Measurements from ENCODE around the gene TRPT1.

TRPT1 gene

DNA sequence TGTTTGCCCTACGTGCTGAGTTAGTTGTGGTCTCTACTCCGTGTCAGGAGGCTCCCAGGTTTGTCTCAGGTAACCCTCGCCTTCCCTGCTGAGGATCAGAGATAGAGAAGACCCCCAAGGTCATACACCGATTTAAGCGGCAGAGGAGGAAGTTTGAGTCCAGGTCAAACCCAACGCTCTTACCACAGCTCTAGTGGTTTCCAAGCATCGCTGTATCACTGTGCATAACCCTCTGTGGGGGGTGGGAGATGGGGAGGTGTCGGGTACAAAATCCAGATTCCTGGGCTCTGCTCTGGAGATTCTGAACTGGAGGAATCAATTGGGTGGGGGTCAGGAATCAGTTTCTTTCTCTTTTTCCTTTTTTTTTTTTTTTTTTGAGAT is 5.0 kb upstream of the TRPT1 start:
- no peak for TF ChIP-seq NFIC (IDR thresholded peaks at IDR 0.05)
- no peak for TF ChIP-seq FOXM1 (IDR thresholded peaks at IDR 0.05; ENCODE audit: borderline replicate concordance, low read depth)
- no peak for TF ChIP-seq CEBPB (IDR thresholded peaks at IDR 0.05)
- TF ChIP-seq EP300 (IDR thresholded peaks at IDR 0.05; ENCODE audit: borderline replicate concordance) = no peak
- TF ChIP-seq, protein P1, sequence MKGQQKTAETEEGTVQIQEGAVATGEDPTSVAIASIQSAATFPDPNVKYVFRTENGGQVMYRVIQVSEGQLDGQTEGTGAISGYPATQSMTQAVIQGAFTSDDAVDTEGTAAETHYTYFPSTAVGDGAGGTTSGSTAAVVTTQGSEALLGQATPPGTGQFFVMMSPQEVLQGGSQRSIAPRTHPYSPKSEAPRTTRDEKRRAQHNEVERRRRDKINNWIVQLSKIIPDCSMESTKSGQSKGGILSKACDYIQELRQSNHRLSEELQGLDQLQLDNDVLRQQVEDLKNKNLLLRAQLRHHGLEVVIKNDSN (IDR thresholded peaks at IDR 0.05) = no peak
- TF ChIP-seq YY1 (IDR thresholded peaks at IDR 0.05; ENCODE audit: low read depth) = no peak
- TF ChIP-seq CREB1 (IDR thresholded peaks at IDR 0.05; ENCODE audit: low read depth) = no peak
- no peak for TF ChIP-seq TCF12 (IDR thresholded peaks at IDR 0.05; ENCODE audit: low read depth)
- TF ChIP-seq, protein P2, sequence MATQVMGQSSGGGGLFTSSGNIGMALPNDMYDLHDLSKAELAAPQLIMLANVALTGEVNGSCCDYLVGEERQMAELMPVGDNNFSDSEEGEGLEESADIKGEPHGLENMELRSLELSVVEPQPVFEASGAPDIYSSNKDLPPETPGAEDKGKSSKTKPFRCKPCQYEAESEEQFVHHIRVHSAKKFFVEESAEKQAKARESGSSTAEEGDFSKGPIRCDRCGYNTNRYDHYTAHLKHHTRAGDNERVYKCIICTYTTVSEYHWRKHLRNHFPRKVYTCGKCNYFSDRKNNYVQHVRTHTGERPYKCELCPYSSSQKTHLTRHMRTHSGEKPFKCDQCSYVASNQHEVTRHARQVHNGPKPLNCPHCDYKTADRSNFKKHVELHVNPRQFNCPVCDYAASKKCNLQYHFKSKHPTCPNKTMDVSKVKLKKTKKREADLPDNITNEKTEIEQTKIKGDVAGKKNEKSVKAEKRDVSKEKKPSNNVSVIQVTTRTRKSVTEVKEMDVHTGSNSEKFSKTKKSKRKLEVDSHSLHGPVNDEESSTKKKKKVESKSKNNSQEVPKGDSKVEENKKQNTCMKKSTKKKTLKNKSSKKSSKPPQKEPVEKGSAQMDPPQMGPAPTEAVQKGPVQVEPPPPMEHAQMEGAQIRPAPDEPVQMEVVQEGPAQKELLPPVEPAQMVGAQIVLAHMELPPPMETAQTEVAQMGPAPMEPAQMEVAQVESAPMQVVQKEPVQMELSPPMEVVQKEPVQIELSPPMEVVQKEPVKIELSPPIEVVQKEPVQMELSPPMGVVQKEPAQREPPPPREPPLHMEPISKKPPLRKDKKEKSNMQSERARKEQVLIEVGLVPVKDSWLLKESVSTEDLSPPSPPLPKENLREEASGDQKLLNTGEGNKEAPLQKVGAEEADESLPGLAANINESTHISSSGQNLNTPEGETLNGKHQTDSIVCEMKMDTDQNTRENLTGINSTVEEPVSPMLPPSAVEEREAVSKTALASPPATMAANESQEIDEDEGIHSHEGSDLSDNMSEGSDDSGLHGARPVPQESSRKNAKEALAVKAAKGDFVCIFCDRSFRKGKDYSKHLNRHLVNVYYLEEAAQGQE (IDR thresholded peaks at IDR 0.05; ENCODE audit: low read depth) = no peak
- TF ChIP-seq TEAD4 (IDR thresholded peaks at IDR 0.05) = no peak
- TF ChIP-seq, protein P3, sequence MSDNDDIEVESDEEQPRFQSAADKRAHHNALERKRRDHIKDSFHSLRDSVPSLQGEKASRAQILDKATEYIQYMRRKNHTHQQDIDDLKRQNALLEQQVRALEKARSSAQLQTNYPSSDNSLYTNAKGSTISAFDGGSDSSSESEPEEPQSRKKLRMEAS (IDR thresholded peaks at IDR 0.05) = no peak
- no peak for TF ChIP-seq RAD21 (IDR thresholded peaks at IDR 0.05; ENCODE audit: low read depth)
- no peak for TF ChIP-seq EGR1 (IDR thresholded peaks at IDR 0.05)
- no peak for TF ChIP-seq ZBTB7A (IDR thresholded peaks at IDR 0.05; ENCODE audit: low read depth)
- no peak for TF ChIP-seq TAF1 (IDR thresholded peaks at IDR 0.05; ENCODE audit: low read depth)

DNA sequence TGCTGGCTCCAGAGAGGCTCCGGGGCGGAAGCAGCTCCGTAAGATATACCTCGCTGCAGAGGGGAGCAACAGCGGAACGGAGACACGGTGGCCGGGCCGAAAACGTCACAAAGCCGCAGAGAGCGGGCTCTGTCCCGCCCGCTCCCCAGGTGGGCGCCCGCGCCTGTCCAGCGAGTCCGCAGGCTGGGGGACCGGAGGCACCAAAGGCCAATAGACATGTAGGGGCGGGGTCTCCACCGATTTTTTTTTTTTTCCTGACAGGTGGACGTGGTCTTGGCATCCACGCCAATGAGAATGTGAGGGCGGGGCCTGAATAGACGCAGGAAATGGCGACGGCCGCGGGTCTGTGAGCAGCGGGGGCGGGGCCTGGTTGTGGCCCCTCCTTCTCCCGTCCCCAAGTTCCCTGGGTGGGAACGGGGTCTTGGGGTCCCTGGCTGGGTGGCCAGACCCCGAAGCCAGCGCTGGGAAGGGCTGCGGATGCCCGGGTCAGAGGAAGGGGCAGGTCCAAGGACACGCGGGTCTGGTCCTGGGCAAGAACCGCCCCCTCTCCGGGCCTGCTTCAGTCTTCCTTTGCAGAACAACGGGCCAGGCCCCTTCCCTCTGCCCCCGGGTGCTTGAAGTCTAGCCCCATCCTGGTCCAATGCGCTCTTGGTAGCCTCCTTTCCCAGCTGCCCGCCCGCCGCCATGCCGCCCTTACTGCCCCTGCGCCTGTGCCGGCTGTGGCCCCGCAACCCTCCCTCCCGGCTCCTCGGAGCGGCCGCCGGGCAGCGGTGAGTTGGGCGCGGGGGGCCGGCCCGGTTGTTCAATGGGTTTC is 4.4 kb upstream of the TRPT1 start, which contains the start of gene DNAJC4:
DNAJC4 (plus strand) TSS at position 378 of the 814 bp plus-strand sequence; CDS start at position 685, 307 bp downstream.
- peak; percentile 55; the same call in 1 of the 2 replicates for TF ChIP-seq TAF1 (IDR thresholded peaks at IDR 0.05; ENCODE audit: low read depth)
- TF ChIP-seq ZBTB7A (IDR thresholded peaks at IDR 0.05; ENCODE audit: low read depth) = peak; percentile 98
- TF ChIP-seq RAD21 (IDR thresholded peaks at IDR 0.05; ENCODE audit: low read depth) = no peak
- TF ChIP-seq EGR1 (IDR thresholded peaks at IDR 0.05) = 0 out of 2 replicates have a peak, but pooled peaks have one; percentile 20
- no peak for TF ChIP-seq CEBPB (IDR thresholded peaks at IDR 0.05)
- peak; percentile 72 for TF ChIP-seq YY1 (IDR thresholded peaks at IDR 0.05; ENCODE audit: low read depth)
- peak; percentile 26; the same call in 1 of the 2 replicates for TF ChIP-seq TCF12 (IDR thresholded peaks at IDR 0.05; ENCODE audit: low read depth)
- TF ChIP-seq, protein P1 (IDR thresholded peaks at IDR 0.05) = no peak
- TF ChIP-seq CREB1 (IDR thresholded peaks at IDR 0.05; ENCODE audit: low read depth) = peak; percentile 44
- TF ChIP-seq NFIC (IDR thresholded peaks at IDR 0.05) = no peak
- TF ChIP-seq, protein P2 (IDR thresholded peaks at IDR 0.05; ENCODE audit: low read depth) = no peak
- no peak for TF ChIP-seq TEAD4 (IDR thresholded peaks at IDR 0.05)
- TF ChIP-seq, protein P3 (IDR thresholded peaks at IDR 0.05) = no peak; the same call in 1 of the 2 replicates

DNA sequence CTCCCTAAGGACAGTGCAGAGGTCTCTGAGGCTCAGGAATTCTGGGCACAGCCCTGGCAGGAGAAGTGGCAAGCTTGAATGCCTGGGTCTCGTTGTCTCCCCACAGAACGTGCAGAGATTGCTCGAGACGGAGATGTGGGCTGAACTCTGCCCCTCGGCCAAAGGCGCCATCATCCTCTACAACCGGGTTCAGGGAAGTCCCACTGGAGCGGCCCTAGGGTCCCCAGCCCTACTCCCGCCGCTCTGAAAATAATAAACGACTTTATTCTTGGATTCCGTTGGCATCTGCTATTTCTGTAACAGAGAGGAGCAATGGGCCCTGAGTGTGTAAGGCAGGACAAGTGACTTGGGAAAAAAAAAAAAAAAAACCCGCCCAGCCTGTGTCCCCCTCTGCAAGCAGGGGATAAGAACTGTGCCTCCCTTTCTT is 3.8 kb upstream of the TRPT1 start:
- TF ChIP-seq NFIC (IDR thresholded peaks at IDR 0.05) (no peak), RAD21 (IDR thresholded peaks at IDR 0.05; ENCODE audit: low read depth) (no peak), TCF12 (IDR thresholded peaks at IDR 0.05; ENCODE audit: low read depth) (no peak), FOXM1 (IDR thresholded peaks at IDR 0.05; ENCODE audit: borderline replicate concordance, low read depth) (no peak), YY1 (IDR thresholded peaks at IDR 0.05; ENCODE audit: low read depth) (no peak), EP300 (IDR thresholded peaks at IDR 0.05; ENCODE audit: borderline replicate concordance) (no peak), TAF1 (IDR thresholded peaks at IDR 0.05; ENCODE audit: low read depth) (no peak), CEBPB (IDR thresholded peaks at IDR 0.05) (no peak), TEAD4 (IDR thresholded peaks at IDR 0.05) (no peak)
- TF ChIP-seq, protein P2 (IDR thresholded peaks at IDR 0.05; ENCODE audit: low read depth) = no peak
- TF ChIP-seq, protein P1 (IDR thresholded peaks at IDR 0.05) = no peak

Measured in Ishikawa (cell line).